Mesendoderm (in vitro differentiated cells): Measurements from ENCODE around the gene CGNL1.

Experiments used
- DNase-seq: peaks from one replicate; pipeline ENCODE4 v3.0.0; 2013
- H2AK5ac ChIP-seq: 2 replicates; pipeline ENCODE4 v1.6.1; 2013; ENCODE audit warnings: low read length, inconsistent platforms
- H2BK120ac ChIP-seq: 2 replicates; pipeline ENCODE4 v1.6.1; 2013; ENCODE audit warnings: low read depth, mild to moderate bottlenecking, low read length, moderate library complexity, mixed read lengths
- H2BK15ac ChIP-seq: replicated peaks from 2 replicates; pipeline ENCODE4 v1.6.1; 2013; ENCODE audit warnings: low read depth, mild to moderate bottlenecking, moderate library complexity
- H2BK5ac ChIP-seq: 2 replicates; pipeline ENCODE4 v1.6.1; 2013; ENCODE audit warnings: low read length, inconsistent platforms
- H3K18ac ChIP-seq: 2 replicates; pipeline ENCODE4 v1.6.1; 2013; ENCODE audit warnings: mild to moderate bottlenecking, low read length, mixed read lengths
- H3K23ac ChIP-seq: one replicate; pipeline ENCODE4 v1.6.1; 2013; ENCODE audit warnings: low read length
- H3K27ac ChIP-seq: 2 replicates; pipeline ENCODE4 v1.5.1; 2013; ENCODE audit warnings: low read depth, mild to moderate bottlenecking, inconsistent platforms, low read length, moderate library complexity
- H3K27me3 ChIP-seq: 2 replicates; pipeline ENCODE4 v1.6.1; 2013; ENCODE audit warnings: low read length, control low read depth, mild to moderate bottlenecking, inconsistent platforms; ENCODE audit not compliant: insufficient read depth, poor library complexity
- H3K36me3 ChIP-seq: 2 replicates; pipeline ENCODE4 v1.6.1; 2013; ENCODE audit warnings: low read length, inconsistent platforms; ENCODE audit not compliant: control insufficient read depth, insufficient read depth
- H3K4ac ChIP-seq: one replicate; pipeline ENCODE4 v1.6.1; 2013; ENCODE audit warnings: low read depth, mild to moderate bottlenecking, low read length, moderate library complexity
- H3K4me1 ChIP-seq: 2 replicates; pipeline ENCODE4 v1.6.1; 2013; ENCODE audit warnings: low read depth, low read length, inconsistent platforms; ENCODE audit not compliant: control insufficient read depth
- H3K4me2 ChIP-seq: 2 replicates; pipeline ENCODE4 v1.6.1; 2013; ENCODE audit warnings: low read length
- H3K4me3 ChIP-seq: 2 replicates; pipeline ENCODE4 v1.5.1; 2013; ENCODE audit warnings: mild to moderate bottlenecking, low read length
- H3K56ac ChIP-seq: one replicate; pipeline ENCODE4 v1.6.1; 2013; ENCODE audit warnings: low read length
- H3K79me1 ChIP-seq: 2 replicates; pipeline ENCODE4 v1.6.1; 2013; ENCODE audit warnings: low read length, inconsistent platforms
- H3K79me2 ChIP-seq: 2 replicates; pipeline ENCODE4 v1.6.1; 2013; ENCODE audit warnings: mild to moderate bottlenecking, low read length; ENCODE audit not compliant: control insufficient read depth, insufficient read depth
- H3K9ac ChIP-seq: 2 replicates; pipeline ENCODE4 v1.6.1; 2013; ENCODE audit warnings: low read length, inconsistent platforms
- H4K5ac ChIP-seq: one replicate; pipeline ENCODE4 v1.6.1; 2013; ENCODE audit warnings: low read length
- H4K8ac ChIP-seq: one replicate; pipeline ENCODE4 v1.6.1; 2013; ENCODE audit warnings: low read depth, mild to moderate bottlenecking, control low read depth, low read length, moderate library complexity
- WGBS: extraction: QIAGEN DNeasy Blood & Tissue Kit; methylation state at CpG from one replicate; pipeline ENCODE4 v1.1.7; 2013; ENCODE audit warnings: low lambda C conversion rate, missing lambda C conversion rate; ENCODE audit not compliant: insufficient coverage; ENCODE audit errors: extremely low coverage; 5-methylcytosine and 5-hydroxymethylcytosine counted together

CGNL1 gene

DNA sequence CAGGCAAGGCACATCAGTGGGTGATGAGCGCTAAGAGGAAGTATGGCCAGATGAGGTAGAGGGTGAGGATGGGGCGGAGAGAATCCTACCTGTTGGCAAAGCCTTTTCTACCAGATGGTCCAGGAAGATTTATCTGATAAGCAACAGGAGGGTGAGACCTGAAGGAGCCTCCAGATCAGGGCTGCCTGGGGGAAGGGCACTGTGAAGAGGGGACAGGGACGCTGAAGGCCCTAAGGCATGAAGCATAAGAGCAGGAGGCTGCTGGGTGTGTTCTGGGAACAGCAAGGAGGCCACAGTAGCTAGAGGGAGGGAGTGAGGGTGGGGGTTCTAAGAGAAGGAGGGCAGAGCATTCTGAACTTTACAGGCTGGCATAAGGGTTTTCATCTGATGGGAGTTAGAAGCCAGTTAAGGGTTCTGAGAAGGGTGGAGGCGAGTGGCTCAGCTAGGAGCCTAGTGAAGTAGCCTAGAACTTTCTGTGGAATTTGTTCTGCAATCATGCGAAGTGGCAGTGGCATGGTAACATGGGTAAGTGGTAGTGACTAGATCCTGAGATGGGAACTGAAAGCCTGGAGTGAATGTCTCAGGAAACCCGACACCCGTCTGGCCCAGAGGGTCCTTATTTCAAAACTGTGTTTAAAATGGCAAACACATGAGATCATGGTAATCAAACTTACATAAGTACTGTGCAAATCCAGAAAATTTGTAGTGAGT lies 29.9 kb downstream of the CGNL1 start:
- no peak overlapping the region for H3K4me2 ChIP-seq
- H3K4me1 ChIP-seq, result peaks cover 36% of the 10 kb centered on the region
- H2AK5ac ChIP-seq, result peak overlapping the region; percentile 61
- H3K27ac ChIP-seq, result no peak overlapping the region
- no peak overlapping the region for H3K4me3 ChIP-seq
- H2BK15ac ChIP-seq, result no peak overlapping the region
- H4K8ac ChIP-seq, result no peak overlapping the region
- peaks cover 6% of the 10 kb centered on the region for H3K79me1 ChIP-seq
- H3K79me2 ChIP-seq, result no peaks in the 10 kb centered on the region
- H3K36me3 ChIP-seq, result no peaks in the 10 kb centered on the region
- H4K5ac ChIP-seq, result no peak overlapping the region
- H3K18ac ChIP-seq, result peak overlapping the region; percentile 7
- peak overlapping the region; percentile 10 for H2BK120ac ChIP-seq
- peak; percentile 76 for DNase-seq
- no CpG with 5 or more reads among the region's 7 CpGs for WGBS
- H3K27me3 ChIP-seq, result no peaks in the 10 kb centered on the region
- H3K56ac ChIP-seq, result peak overlapping the region; percentile 6
- peak overlapping the region; percentile 80 for H2BK5ac ChIP-seq
- H3K9ac ChIP-seq, result peak overlapping the region; percentile 25
- peak overlapping the region; percentile 89 for H3K4ac ChIP-seq
- H3K23ac ChIP-seq, result no peak overlapping the region

DNA sequence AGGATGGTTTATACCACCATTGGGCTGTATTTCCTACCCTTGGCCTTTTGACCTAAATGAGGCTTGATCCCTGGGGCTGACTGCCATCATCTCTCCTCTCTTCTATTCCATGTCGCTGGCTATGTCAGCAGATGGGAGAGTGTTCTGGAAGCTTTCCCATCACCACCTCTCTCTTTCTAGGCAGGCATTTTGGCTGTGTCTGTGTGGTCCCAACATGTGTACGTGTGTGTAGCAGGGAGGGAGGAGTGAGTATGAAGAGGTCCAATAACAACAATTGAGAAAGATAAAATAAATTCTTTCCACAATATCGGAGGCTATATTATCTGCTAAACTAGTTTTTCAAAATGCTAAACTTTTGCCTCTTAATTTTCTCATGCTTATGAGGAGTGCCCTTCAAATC lies 34.1 kb downstream of the CGNL1 start:
- no peak overlapping the region for H3K4me2 ChIP-seq
- H3K4ac ChIP-seq, result peak overlapping the region; percentile 62
- H2BK15ac ChIP-seq, result no peak overlapping the region
- H3K79me2 ChIP-seq, result peaks cover 2% of the 10 kb centered on the region
- no peak overlapping the region for H3K23ac ChIP-seq
- H3K4me3 ChIP-seq, result no peak overlapping the region
- no peak overlapping the region for H3K27ac ChIP-seq
- H3K56ac ChIP-seq, result peak overlapping the region; percentile 36
- H4K5ac ChIP-seq, result peak overlapping the region; percentile 17
- H2AK5ac ChIP-seq, result peak overlapping the region; percentile 92
- H2BK120ac ChIP-seq, result no peak overlapping the region
- no peak overlapping the region for H3K18ac ChIP-seq
- no peak overlapping the region for H3K9ac ChIP-seq
- H3K4me1 ChIP-seq, result peaks cover 31% of the 10 kb centered on the region
- H4K8ac ChIP-seq, result no peak overlapping the region
- WGBS, result no CpG with 5 or more reads among the region's 3 CpGs
- no peaks in the 10 kb centered on the region for H3K36me3 ChIP-seq
- H3K79me1 ChIP-seq, result peaks cover 11% of the 10 kb centered on the region
- H3K27me3 ChIP-seq, result no peaks in the 10 kb centered on the region
- peak overlapping the region; percentile 76 for H2BK5ac ChIP-seq
- no peak for DNase-seq

DNA sequence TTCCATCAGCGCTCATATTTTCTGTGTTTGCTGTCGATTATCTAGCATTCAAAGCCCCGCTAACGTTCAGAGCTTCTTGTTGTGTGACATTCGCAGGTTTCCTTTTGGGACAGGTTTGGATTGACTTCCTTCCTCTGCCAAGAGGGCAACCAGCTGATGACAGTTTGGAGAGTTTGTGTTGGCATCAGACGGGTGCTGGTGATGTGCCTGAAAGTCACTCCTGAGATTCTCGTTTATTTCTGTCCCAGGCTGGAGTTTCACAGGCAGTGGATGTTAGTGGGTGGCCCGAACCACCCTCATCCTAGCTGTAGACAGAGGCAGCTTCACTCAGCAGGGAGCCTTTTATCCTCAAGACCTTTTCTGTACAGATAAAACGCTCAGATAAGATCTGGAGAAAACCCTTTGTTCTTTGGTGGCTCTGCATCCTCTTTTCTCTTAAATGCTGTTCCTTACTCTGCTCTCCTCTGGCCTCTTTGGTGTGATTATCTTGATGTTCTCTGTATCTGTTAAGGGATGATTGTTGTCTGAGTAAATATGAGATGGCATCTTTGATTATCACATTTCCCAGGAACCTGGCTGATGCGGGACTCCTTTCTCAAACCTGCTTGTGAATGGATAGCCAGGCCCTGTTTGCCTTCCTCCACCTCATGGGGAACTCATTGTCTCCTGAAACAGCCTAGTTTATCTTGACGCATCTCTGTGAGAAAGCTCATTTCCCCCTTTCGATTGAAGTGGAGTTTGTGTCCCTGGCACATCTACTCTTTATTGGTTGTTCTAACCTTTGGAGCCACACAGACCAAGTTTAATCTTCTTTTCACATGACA lies 35.9 kb downstream of the CGNL1 start:
- H3K4me3 ChIP-seq, result no peak overlapping the region
- peak overlapping the region; percentile 89 for H3K56ac ChIP-seq
- H3K23ac ChIP-seq, result no peak overlapping the region
- peaks cover 2% of the 10 kb centered on the region for H3K79me2 ChIP-seq
- peaks cover 18% of the 10 kb centered on the region for H3K4me1 ChIP-seq
- peak overlapping the region; percentile 57 for H3K9ac ChIP-seq
- H3K4ac ChIP-seq, result no peak overlapping the region
- no CpG with 5 or more reads among the region's 12 CpGs for WGBS
- peak overlapping the region; percentile 86 for H4K5ac ChIP-seq
- peak overlapping the region; percentile 87 for H3K27ac ChIP-seq
- H2BK15ac ChIP-seq, result no peak overlapping the region
- peak overlapping the region; percentile 98 for H2BK5ac ChIP-seq
- H3K36me3 ChIP-seq, result no peaks in the 10 kb centered on the region
- H3K4me2 ChIP-seq, result no peak overlapping the region
- H3K27me3 ChIP-seq, result no peaks in the 10 kb centered on the region
- DNase-seq, result peak; percentile 92
- H2BK120ac ChIP-seq, result no peak overlapping the region
- H3K18ac ChIP-seq, result peak overlapping the region; percentile 5
- peak overlapping the region; percentile 98 for H2AK5ac ChIP-seq
- H3K79me1 ChIP-seq, result peaks cover 11% of the 10 kb centered on the region
- no peak overlapping the region for H4K8ac ChIP-seq

DNA sequence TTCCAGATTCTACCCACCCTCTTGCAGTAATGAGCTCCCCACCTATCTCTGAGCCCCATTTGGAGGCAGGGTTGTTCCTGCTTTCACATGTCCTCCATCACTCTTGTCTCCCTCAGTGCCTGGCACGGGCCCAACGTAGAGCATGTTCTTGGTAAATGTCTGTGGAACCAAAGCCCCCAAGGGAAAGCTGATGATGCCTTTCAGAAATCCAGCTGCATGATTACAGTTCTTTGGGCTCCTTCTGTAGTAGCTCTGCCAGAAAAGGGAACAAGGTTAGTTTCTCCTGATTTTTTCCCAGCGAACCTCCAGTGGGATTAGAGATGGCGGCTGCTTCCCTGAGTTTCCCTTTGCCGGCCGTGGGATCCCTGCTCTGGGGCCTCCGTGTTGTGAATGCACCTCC lies 39.3 kb downstream of the CGNL1 start:
- no CpG with 5 or more reads among the region's 7 CpGs for WGBS
- Histone ChIP-seq H3K79me1 (peaks cover 7% of the 10 kb centered on the region), H3K27ac (no peak overlapping the region), H3K27me3 (no peaks in the 10 kb centered on the region), H3K9ac (no peak overlapping the region), H3K4me1 (peaks cover 8% of the 10 kb centered on the region), H3K23ac (no peak overlapping the region), H3K79me2 (peaks cover 2% of the 10 kb centered on the region), H2AK5ac (peak overlapping the region; percentile 16), H3K56ac (no peak overlapping the region), H3K4me3 (no peak overlapping the region), H3K36me3 (no peaks in the 10 kb centered on the region), H2BK15ac (no peak overlapping the region), H4K5ac (no peak overlapping the region), H3K4ac (peak overlapping the region; percentile 61), H2BK120ac (no peak overlapping the region), H3K4me2 (no peak overlapping the region), H4K8ac (no peak overlapping the region), H2BK5ac (peak overlapping the region; percentile 41), H3K18ac (no peak overlapping the region)
- DNase-seq, result no peak

DNA sequence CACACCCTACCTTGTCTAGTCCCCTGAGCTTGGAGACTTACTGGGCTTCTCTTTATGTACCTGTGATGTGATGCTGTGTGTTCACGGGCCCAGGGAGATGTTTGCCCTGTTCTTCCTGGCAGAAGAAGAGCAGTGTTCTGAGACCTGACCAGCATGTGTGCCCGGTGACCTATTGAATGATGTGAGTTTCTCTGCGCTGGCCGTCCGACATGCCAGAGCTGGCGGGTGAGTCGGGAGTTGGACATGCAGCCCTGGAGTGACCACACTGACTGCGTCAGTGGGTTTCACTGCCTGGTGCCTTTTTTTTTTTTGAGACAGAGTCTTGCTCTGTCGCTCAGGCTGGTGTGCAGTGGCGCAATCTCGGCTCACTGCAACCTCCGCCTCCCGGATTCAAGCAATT lies 42.3 kb downstream of the CGNL1 start:
- H2BK120ac ChIP-seq, result no peak overlapping the region

More for the DNA sequence above, 42.3 kb downstream of the CGNL1 start:
- no peak for DNase-seq
- Histone ChIP-seq H3K79me2 (peaks cover 2% of the 10 kb centered on the region), H3K23ac (no peak overlapping the region), H2AK5ac (peak overlapping the region; percentile 40), H2BK15ac (no peak overlapping the region), H2BK5ac (peak overlapping the region; percentile 66), H3K9ac (no peak overlapping the region), H4K8ac (no peak overlapping the region), H3K27ac (no peak overlapping the region), H4K5ac (no peak overlapping the region), H3K4me1 (peaks cover 9% of the 10 kb centered on the region), H3K36me3 (no peaks in the 10 kb centered on the region), H3K27me3 (no peaks in the 10 kb centered on the region), H3K79me1 (peaks cover 11% of the 10 kb centered on the region), H3K56ac (peak overlapping the region; percentile 67), H3K4me3 (no peak overlapping the region), H3K4me2 (no peak overlapping the region), H3K18ac (peak overlapping the region; percentile 46), H3K4ac (peak overlapping the region; percentile 88)
- no CpG with 5 or more reads among the region's 13 CpGs for WGBS
